ENCODE data around the gene CLMN. TPM values are rescaled to one million over a fixed set of nuclear protein-coding genes. Genes with fewer than 3 reads are reported as not detected.

Gene CLMN
- total RNA-seq, 1 experiment from 2014 or later, result 8.6 TPM

DNA sequence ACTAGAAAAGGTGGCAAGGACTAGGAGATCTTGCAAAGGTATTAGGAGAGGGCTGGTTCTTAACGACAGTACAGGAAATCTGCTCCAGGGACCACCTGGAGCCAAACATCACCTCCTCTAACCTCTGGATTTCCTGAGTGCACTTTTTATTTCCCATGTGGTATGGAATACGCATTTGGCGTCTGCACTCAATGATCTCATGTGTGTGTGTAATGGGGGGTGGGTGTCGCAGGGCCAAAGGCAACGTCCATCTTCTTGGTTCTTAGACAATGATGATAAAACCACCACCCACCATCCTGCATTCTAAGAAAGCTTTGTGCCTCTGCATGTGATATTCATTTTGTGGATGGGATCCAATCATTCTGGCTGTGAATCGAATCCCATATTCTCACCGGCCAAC, 68.8 kb downstream of the CLMN start:
- BruUV-seq (replicated peaks), result no TSS peak
- Histone ChIP-seq H3K27ac (ENCODE audit: low read depth, low read length, poor library complexity, severe bottlenecking) (no peak overlapping the region), H3K27me3 (replicated peaks; ENCODE audit: insufficient read depth, low read depth, low read length, poor library complexity) (no peaks in the 10 kb centered on the region), H3K4me1 (ENCODE audit: insufficient read depth, low read length, poor library complexity, severe bottlenecking) (peaks cover 40% of the 10 kb centered on the region), H3K4me3 (ENCODE audit: low read depth, low read length, poor library complexity, severe bottlenecking) (no peak overlapping the region), H3K36me3 (ENCODE audit: insufficient read depth, low read length, poor library complexity, severe bottlenecking) (no peaks in the 10 kb centered on the region), H3K9me3 (ENCODE audit: low read depth, low read length, poor library complexity, severe bottlenecking) (no peaks in the 10 kb centered on the region)
- intact Hi-C loops (cut with micrococcal nuclease; ENCODE audit: unreplicated experiment), result no loop called here
- ChIA-PET CTCF (no interaction called here), POLR2A (ENCODE audit: low non-redundant PET) (no interaction called here)
- DNase-seq (ENCODE audit: low spot score), result no peak
- no peak for TF ChIP-seq EZH2 (IDR thresholded peaks at IDR 0.05; ENCODE audit: borderline replicate concordance, low read depth, low read length, poor library complexity, severe bottlenecking)
- TF ChIP-seq, protein P1, sequence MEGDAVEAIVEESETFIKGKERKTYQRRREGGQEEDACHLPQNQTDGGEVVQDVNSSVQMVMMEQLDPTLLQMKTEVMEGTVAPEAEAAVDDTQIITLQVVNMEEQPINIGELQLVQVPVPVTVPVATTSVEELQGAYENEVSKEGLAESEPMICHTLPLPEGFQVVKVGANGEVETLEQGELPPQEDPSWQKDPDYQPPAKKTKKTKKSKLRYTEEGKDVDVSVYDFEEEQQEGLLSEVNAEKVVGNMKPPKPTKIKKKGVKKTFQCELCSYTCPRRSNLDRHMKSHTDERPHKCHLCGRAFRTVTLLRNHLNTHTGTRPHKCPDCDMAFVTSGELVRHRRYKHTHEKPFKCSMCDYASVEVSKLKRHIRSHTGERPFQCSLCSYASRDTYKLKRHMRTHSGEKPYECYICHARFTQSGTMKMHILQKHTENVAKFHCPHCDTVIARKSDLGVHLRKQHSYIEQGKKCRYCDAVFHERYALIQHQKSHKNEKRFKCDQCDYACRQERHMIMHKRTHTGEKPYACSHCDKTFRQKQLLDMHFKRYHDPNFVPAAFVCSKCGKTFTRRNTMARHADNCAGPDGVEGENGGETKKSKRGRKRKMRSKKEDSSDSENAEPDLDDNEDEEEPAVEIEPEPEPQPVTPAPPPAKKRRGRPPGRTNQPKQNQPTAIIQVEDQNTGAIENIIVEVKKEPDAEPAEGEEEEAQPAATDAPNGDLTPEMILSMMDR (conservative IDR thresholded peaks at IDR 0.05; ENCODE audit: low read depth, low read length), result no peak

GRCh38 chr14:95250140-95250769, 69.5 kb downstream of the CLMN start:
- H3K36me3 ChIP-seq (ENCODE audit: insufficient read depth, low read length, poor library complexity, severe bottlenecking), result no peaks in the 10 kb centered on the region
- H3K9me3 ChIP-seq (ENCODE audit: low read depth, low read length, poor library complexity, severe bottlenecking), result no peaks in the 10 kb centered on the region
- no TSS peak for BruUV-seq (replicated peaks)
- H3K27ac ChIP-seq (ENCODE audit: low read depth, low read length, poor library complexity, severe bottlenecking), result no peak overlapping the region
- no peak for DNase-seq (ENCODE audit: low spot score)
- intact Hi-C loops (cut with micrococcal nuclease; ENCODE audit: unreplicated experiment), result no loop called here
- ChIA-PET POLR2A (ENCODE audit: low non-redundant PET) (no interaction called here), CTCF (no interaction called here)
- no peaks in the 10 kb centered on the region for H3K27me3 ChIP-seq (replicated peaks; ENCODE audit: insufficient read depth, low read depth, low read length, poor library complexity)
- H3K4me3 ChIP-seq (ENCODE audit: low read depth, low read length, poor library complexity, severe bottlenecking), result no peak overlapping the region
- H3K4me1 ChIP-seq (ENCODE audit: insufficient read depth, low read length, poor library complexity, severe bottlenecking), result peaks cover 33% of the 10 kb centered on the region
- TF ChIP-seq, protein P1 (conservative IDR thresholded peaks at IDR 0.05; ENCODE audit: low read depth, low read length), result no peak
- no peak for TF ChIP-seq EZH2 (IDR thresholded peaks at IDR 0.05; ENCODE audit: borderline replicate concordance, low read depth, low read length, poor library complexity, severe bottlenecking)

- no TSS peak for BruUV-seq (replicated peaks)
- Histone ChIP-seq H3K36me3 (ENCODE audit: insufficient read depth, low read length, poor library complexity, severe bottlenecking) (no peaks in the 10 kb centered on the region), H3K4me1 (ENCODE audit: insufficient read depth, low read length, poor library complexity, severe bottlenecking) (peaks cover 19% of the 10 kb centered on the region), H3K27me3 (replicated peaks; ENCODE audit: insufficient read depth, low read depth, low read length, poor library complexity) (no peaks in the 10 kb centered on the region), H3K4me3 (ENCODE audit: low read depth, low read length, poor library complexity, severe bottlenecking) (no peak overlapping the region), H3K9me3 (ENCODE audit: low read depth, low read length, poor library complexity, severe bottlenecking) (no peaks in the 10 kb centered on the region), H3K27ac (ENCODE audit: low read depth, low read length, poor library complexity, severe bottlenecking) (no peak overlapping the region)
- ChIA-PET CTCF (interaction anchor here (1.0 kb wide), 1 partner anchor 17 kb away, joined by 3 read pairs; no protein-coding TSS in a partner anchor), POLR2A (ENCODE audit: low non-redundant PET) (no interaction called here)
- intact Hi-C loops (cut with micrococcal nuclease; ENCODE audit: unreplicated experiment), result no loop called here
- TF ChIP-seq EZH2 (IDR thresholded peaks at IDR 0.05; ENCODE audit: borderline replicate concordance, low read depth, low read length, poor library complexity, severe bottlenecking), result no peak
- TF ChIP-seq, protein P1 (conservative IDR thresholded peaks at IDR 0.05; ENCODE audit: low read depth, low read length), result no peak
- no peak for DNase-seq (ENCODE audit: low spot score)
Measured at GRCh38 chr14:95248432-95248831, 71.3 kb downstream of the CLMN start.
